Measurements from ENCODE around the gene KRTAP4-7.

DNA sequence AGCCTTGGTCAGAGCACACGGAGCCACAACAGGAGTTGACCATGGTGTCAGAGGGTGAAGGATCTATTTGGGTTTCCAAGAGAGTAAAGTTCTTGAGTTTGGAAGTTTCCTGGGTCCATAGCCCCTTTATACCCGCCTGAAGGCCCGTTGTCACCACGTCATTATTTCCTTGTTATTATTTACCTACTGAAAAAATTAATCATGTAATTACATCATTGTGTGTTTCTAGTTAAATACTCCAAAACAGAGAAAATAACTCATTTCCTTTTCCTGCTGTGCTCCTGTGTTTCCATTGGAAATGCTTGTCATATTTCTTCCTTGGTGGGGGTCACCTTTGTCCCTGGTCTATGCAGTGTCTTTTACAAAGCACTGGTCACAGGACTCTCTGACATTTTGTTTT is 14.1 kb downstream of the KRTAP4-7 start, which contains the start of gene KRTAP4-8:
- no peak for TF ChIP-seq CTCF (conservative IDR thresholded peaks at IDR 0.05; ENCODE audit: low read depth, low read length)
- no peak for TF ChIP-seq MAFK (IDR thresholded peaks at IDR 0.05; ENCODE audit: low read depth, low read length)
- no peak for TF ChIP-seq POLR2A (IDR thresholded peaks at IDR 0.05; ENCODE audit: low read depth, low read length)
- no peak for TF ChIP-seq RCOR1 (IDR thresholded peaks at IDR 0.05; ENCODE audit: insufficient replicate concordance, low read length)
- TF ChIP-seq RFX5 (IDR thresholded peaks at IDR 0.05; ENCODE audit: low read depth, low read length): no peak
- TF ChIP-seq MAZ (IDR thresholded peaks at IDR 0.05; ENCODE audit: borderline replicate concordance, low read depth, low read length): no peak
- no peak for TF ChIP-seq CEBPB (IDR thresholded peaks at IDR 0.05; ENCODE audit: low read depth, low read length)
